Chondrocyte (in vitro differentiated cells): ENCODE measurements around the gene SPIRE1. TPM values are rescaled to one million over a fixed set of nuclear protein-coding genes. Genes with fewer than 3 reads are reported as not detected.

Experiments used
- DNase-seq: peaks from one replicate; pipeline ENCODE4 v3.0.0; 2021; ENCODE audit warnings: mixed read lengths, low spot score
- H3K27ac Mint-ChIP-seq: one replicate; pipeline ENCODE4 v1.8.0; 2021; ENCODE audit warnings: mild to moderate bottlenecking, moderate library complexity, mixed read lengths; ENCODE audit not compliant: unreplicated experiment
- H3K27me3 Mint-ChIP-seq: 2 replicates; pipeline ENCODE4 v1.8.0; 2021; ENCODE audit warnings: low read depth, mixed read lengths
- H3K36me3 Mint-ChIP-seq: 2 replicates; pipeline ENCODE4 v1.8.0; 2021; ENCODE audit warnings: low read depth, mixed read lengths
- H3K4me1 Mint-ChIP-seq: 2 replicates; pipeline ENCODE4 v1.8.0; 2021; ENCODE audit warnings: low read depth, mild to moderate bottlenecking, mixed read lengths
- H3K4me3 Mint-ChIP-seq: one replicate; pipeline ENCODE4 v1.8.0; 2021; ENCODE audit warnings: mild to moderate bottlenecking, moderate library complexity, mixed read lengths; ENCODE audit not compliant: unreplicated experiment
- H3K9me3 Mint-ChIP-seq: 2 replicates; pipeline ENCODE4 v1.8.0; 2021; ENCODE audit warnings: low read depth, mixed read lengths
- CTCF ChIP-seq: fragments of 200-600 bp; sonication (generic); IDR thresholded peaks from 2 replicates; pipeline ENCODE4 v1.5.0; 2021; ENCODE audit warnings: antibody characterized with exemption, mild to moderate bottlenecking, moderate library complexity
- total RNA-seq: library from RNA; stranded (reverse); gene quantifications from 3 replicates; pipeline ENCODE4 v1.2.1, GENCODE V29; 2021

Gene SPIRE1
- total RNA-seq, 1 donor from 2014 or later: 57.8 TPM

GRCh38 chr18:12441475-12442034, 216.4 kb downstream of the SPIRE1 start:
- peak overlapping the region; percentile 51 for H3K27ac Mint-ChIP-seq
- TF ChIP-seq CTCF: no peak

GRCh38 chr18:12438257-12438656, 219.7 kb downstream of the SPIRE1 start:
- no peak overlapping the region for H3K27ac Mint-ChIP-seq
- no peak for TF ChIP-seq CTCF
- H3K4me1 Mint-ChIP-seq: peaks cover 7% of the 10 kb centered on the region
- H3K4me3 Mint-ChIP-seq: no peak overlapping the region
- no peak for DNase-seq
- H3K9me3 Mint-ChIP-seq: peaks cover under 1% of the 10 kb centered on the region
- H3K36me3 Mint-ChIP-seq: peaks cover 19% of the 10 kb centered on the region
- H3K27me3 Mint-ChIP-seq: no peaks in the 10 kb centered on the region

More at GRCh38 chr18:12441475-12442034, 216.4 kb downstream of the SPIRE1 start:
- Mint-ChIP-seq H3K4me1 (peaks cover 7% of the 10 kb centered on the region), H3K4me3 (no peak overlapping the region), H3K9me3 (peaks cover 13% of the 10 kb centered on the region), H3K27me3 (no peaks in the 10 kb centered on the region), H3K36me3 (peaks cover 24% of the 10 kb centered on the region)
- DNase-seq: no peak

GRCh38 chr18:12435867-12436266, 222.0 kb downstream of the SPIRE1 start:
- Mint-ChIP-seq H3K27me3 (no peaks in the 10 kb centered on the region), H3K4me1 (no peaks in the 10 kb centered on the region), H3K36me3 (peaks cover 24% of the 10 kb centered on the region), H3K9me3 (no peaks in the 10 kb centered on the region), H3K4me3 (no peak overlapping the region), H3K27ac (no peak overlapping the region)
- no peak for TF ChIP-seq CTCF
- no peak for DNase-seq

- Mint-ChIP-seq H3K4me1 (no peaks in the 10 kb centered on the region), H3K9me3 (no peaks in the 10 kb centered on the region), H3K4me3 (no peak overlapping the region), H3K27me3 (no peaks in the 10 kb centered on the region), H3K27ac (no peak overlapping the region), H3K36me3 (peaks cover 24% of the 10 kb centered on the region)
- DNase-seq: no peak
- no peak for TF ChIP-seq CTCF
Measured at GRCh38 chr18:12434541-12434929, 223.4 kb downstream of the SPIRE1 start.

GRCh38 chr18:12433829-12434540, 223.9 kb downstream of the SPIRE1 start:
- H3K9me3 Mint-ChIP-seq: no peaks in the 10 kb centered on the region
- no peak overlapping the region for H3K27ac Mint-ChIP-seq
- no peaks in the 10 kb centered on the region for H3K27me3 Mint-ChIP-seq
- peaks cover 24% of the 10 kb centered on the region for H3K36me3 Mint-ChIP-seq
- TF ChIP-seq CTCF: no peak
- H3K4me1 Mint-ChIP-seq: no peaks in the 10 kb centered on the region
- no peak overlapping the region for H3K4me3 Mint-ChIP-seq
- DNase-seq: peak; percentile 94
